Measurements from ENCODE around the gene UMAD1.
"Not testable (repeated sequence)": the region's sequence is repeated elsewhere in the genome, so short reads cannot be mapped to it uniquely, and the experiment has no call there.

The UMAD1 gene

GRCh38 chr7:7808156-7808555 lies 167.6 kb downstream of the UMAD1 start:
- no peak for DNase-seq

- no peak for DNase-seq
These were observed 168.1 kb downstream of the UMAD1 start for GRCh38 chr7:7808626-7809025.

GRCh38 chr7:7810380-7810779 lies 169.8 kb downstream of the UMAD1 start:
- DNase-seq, result no peak

- no peak for DNase-seq
These were observed 170.3 kb downstream of the UMAD1 start for GRCh38 chr7:7810826-7811225.

GRCh38 chr7:7812112-7812511 lies 171.6 kb downstream of the UMAD1 start:
- peak; percentile 95 for DNase-seq

GRCh38 chr7:7815395-7815794 lies 174.8 kb downstream of the UMAD1 start:
- no peak for DNase-seq

GRCh38 chr7:7816084-7816483 lies 175.5 kb downstream of the UMAD1 start:
- no peak for DNase-seq

GRCh38 chr7:7816816-7817536 lies 176.4 kb downstream of the UMAD1 start:
- DNase-seq, result no peak

GRCh38 chr7:7817748-7818147 lies 177.2 kb downstream of the UMAD1 start:
- no peak for DNase-seq

- DNase-seq, result not testable (repeated sequence)
These were observed 177.6 kb downstream of the UMAD1 start for GRCh38 chr7:7818179-7818578.

GRCh38 chr7:7819442-7820247 lies 179.1 kb downstream of the UMAD1 start:
- DNase-seq, result no peak

- DNase-seq, result no peak
These were observed 179.9 kb downstream of the UMAD1 start for GRCh38 chr7:7820409-7820808.

GRCh38 chr7:7820939-7821338 lies 180.4 kb downstream of the UMAD1 start:
- DNase-seq, result no peak

GRCh38 chr7:7821517-7821916 lies 181.0 kb downstream of the UMAD1 start:
- DNase-seq, result no peak

GRCh38 chr7:7825294-7825693 lies 184.7 kb downstream of the UMAD1 start:
- not testable (repeated sequence) for DNase-seq

GRCh38 chr7:7829667-7830066 lies 189.1 kb downstream of the UMAD1 start:
- no peak for DNase-seq

GRCh38 chr7:7830122-7830878 lies 189.7 kb downstream of the UMAD1 start:
- peak; percentile 22 for DNase-seq

GRCh38 chr7:7832518-7832917 lies 192.0 kb downstream of the UMAD1 start:
- DNase-seq, result no peak

GRCh38 chr7:7834761-7835160 lies 194.2 kb downstream of the UMAD1 start:
- DNase-seq, result no peak

GRCh38 chr7:7841027-7841426 lies 200.5 kb downstream of the UMAD1 start:
- no peak for DNase-seq

GRCh38 chr7:7843240-7843639 lies 202.7 kb downstream of the UMAD1 start:
- no peak for DNase-seq

GRCh38 chr7:7843972-7844371 lies 203.4 kb downstream of the UMAD1 start:
- no peak for DNase-seq

- DNase-seq, result no peak
These were observed 207.7 kb downstream of the UMAD1 start for GRCh38 chr7:7848246-7848645.

GRCh38 chr7:7848892-7849291 lies 208.3 kb downstream of the UMAD1 start:
- no peak for DNase-seq
